Measurements from ENCODE around the gene ASTN2.
A peak's percentile ranks its signal among the peaks of the same experiment; 100 is the strongest.

ASTN2 gene

DNA sequence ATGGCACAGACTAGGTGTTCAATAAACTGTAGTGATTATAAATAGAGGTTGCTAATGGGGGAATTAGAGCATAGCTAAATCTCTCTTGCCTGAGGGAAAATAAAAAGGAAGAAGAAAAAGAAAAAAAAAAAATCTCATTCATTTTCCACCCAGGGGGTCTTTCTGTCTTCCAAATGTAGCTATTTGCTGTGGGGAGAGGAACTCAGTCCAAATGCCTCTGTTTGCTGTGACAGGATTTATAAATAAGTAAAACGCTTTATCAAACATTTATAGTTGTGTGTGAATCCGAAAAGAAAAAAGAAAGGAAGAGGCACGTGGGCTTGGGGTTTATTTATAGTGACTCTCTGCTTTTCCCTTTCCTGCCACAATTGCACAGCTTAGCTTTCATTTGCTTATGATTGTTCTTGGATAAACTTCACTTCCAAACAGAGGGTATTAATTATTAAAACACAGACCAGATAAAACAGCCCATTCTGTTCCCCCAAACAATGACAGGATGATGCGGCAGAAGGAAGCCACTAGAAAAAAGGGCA lies 245.7 kb downstream of the ASTN2 start:
- DNase-seq (ENCODE audit: low read depth, low spot score), result no peak

DNA sequence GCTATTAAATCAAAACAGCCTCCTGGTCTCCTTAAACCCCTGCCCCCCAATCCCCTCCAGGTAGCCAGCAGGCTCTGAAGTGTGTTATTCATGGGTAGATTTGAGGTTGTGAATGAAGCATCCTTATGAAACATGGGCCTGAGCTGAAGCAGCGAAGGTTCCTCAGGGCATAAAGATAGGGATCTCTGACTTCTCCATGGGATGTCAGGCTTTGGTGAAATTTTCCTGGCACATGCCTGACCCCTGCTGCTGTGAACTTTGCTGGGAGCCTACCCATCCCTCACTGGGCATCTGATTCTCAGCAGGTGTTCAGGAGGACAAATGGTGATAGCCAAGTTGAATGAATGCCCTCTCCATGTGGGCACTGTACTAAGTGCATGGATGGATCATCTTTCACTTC lies 250.3 kb downstream of the ASTN2 start:
- DNase-seq (ENCODE audit: low read depth, low spot score), result no peak

DNA sequence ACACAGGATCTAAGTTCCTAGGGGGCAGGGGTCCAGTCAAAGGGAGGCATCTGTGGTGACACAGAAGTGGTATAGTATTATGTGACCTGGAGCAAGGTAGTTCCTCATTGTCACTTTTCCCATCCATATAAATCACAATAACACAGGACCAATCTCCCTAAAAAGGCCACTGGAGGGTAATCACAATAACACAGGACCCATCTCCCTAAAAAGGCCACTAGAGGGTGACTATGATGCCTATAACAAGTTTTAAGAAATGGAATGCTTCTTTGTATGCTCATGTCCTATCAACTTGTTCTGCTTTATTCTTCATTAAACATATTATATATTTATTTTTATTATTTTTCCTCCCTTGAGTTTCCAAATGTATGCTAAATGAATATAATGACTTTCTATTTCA lies 254.6 kb downstream of the ASTN2 start:
- DNase-seq (ENCODE audit: low read depth, low spot score), result peak; percentile 6

DNA sequence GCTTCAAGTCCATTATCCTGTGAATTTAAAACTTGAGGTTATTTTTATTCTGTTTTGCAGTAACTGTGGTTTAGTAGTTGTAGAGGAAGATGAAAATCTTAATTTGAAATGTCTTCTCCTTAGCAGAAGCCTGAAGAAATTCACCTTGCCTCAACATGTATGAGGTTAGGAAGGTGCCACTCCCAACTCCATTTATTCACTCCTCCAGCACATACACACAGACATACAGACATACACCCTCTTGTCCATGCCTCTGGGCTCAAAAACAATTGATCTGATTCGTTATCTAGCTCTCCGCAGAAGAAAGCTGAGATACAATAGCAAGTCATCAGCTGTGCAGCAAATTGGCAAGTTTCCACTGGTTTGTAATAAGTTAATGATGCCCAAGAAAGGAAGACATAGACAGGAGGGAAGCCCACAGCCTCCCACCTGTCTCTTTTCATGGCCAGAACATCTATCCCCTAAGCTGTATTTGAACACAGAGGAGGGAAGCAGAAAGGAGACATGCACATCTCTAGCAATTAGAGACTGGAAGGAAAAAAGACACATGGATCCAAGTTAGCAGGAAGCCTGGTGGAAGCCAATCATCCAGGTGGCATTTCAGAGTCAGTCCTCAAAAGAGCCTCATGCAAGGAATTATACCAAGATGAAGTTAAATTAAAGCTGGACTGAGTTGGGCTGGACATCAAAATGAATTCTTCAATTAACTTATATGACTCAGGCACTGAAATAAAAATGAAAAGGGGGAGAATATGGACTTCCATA lies 257.9 kb downstream of the ASTN2 start:
- no peak for DNase-seq (ENCODE audit: low read depth, low spot score)

DNA sequence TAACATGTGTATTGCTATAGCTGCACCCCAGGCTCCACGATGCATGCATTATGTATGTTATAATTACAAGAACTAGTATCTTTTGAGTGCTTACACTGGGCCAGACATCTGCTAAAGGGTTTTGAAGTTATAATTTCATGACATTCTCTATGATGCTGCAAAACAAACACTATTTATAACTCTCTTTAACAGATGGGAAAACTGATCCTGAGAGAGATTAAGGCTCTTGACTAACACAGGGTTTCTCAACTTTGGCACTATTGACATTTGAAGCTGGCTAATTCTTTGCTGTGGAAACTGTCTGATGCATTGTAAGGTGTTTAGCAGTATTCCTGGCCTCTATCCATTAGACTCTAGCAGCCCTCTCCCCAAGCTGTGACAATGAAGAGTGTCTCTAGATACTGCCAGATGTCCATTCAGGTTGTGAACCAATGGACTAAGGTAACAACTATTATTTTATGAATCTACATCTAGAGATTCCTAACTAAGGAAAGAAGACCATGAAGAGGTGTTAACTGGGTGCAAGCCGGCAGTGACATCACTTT lies 258.6 kb downstream of the ASTN2 start:
- DNase-seq (ENCODE audit: low read depth, low spot score), result no peak

DNA sequence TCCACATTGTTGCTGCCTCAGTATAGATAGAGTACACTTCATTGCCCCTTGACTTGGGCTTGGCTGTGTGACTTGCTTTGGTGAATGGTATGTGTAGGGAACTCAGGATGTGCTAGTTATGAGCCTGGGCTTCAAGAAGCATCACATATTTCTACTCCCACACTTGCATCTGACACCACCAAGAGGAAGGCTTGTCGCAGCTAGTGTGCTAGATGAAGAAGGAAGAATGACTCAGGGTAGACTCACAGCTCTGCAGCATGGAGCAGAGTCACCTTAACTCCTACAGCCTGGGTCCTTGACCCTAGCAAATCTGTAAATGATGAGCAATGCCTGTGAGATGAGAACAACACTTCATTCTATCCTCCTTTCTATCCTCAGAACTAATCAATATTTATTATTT lies 261.8 kb downstream of the ASTN2 start:
- DNase-seq (ENCODE audit: low read depth, low spot score), result no peak

DNA sequence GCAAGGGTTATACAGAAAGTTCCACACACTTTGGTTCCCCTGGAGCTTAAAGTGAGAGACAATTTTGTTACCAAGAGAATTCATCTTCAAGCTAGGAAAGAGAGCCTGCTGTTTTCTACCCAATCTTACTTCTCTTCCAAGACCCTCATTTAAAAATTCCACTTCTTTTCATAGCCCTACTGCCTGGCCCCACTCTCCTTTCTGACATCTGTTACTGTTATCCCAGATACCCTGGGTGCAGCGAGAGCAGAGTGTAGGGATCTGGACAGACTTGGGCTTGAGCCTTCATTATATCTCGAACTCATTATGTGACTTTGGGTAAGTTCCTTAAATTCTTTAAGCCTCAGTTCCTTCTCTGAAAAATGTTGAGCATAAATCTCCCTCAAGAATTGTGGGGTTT lies 263.1 kb downstream of the ASTN2 start:
- no peak for DNase-seq (ENCODE audit: low read depth, low spot score)

DNA sequence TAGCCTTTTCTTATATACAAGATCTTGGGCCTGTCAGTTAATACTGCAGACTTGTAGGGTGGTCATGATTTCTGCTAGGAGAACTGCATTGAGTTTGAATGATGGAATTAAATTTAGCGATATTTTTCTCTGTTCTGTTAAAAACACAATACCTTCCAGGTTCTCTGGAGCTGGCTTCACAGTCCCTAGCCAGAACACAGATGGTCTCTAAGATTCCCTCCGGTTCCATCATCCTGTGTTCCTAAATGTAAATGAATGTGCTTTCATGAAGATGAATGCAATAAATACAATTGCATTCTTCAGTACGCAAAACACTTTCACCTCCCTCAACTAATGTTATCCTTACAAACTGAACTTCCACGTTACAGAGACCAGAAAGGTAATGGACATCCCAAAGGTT lies 264.9 kb downstream of the ASTN2 start:
- no peak for DNase-seq (ENCODE audit: low read depth, low spot score)

DNA sequence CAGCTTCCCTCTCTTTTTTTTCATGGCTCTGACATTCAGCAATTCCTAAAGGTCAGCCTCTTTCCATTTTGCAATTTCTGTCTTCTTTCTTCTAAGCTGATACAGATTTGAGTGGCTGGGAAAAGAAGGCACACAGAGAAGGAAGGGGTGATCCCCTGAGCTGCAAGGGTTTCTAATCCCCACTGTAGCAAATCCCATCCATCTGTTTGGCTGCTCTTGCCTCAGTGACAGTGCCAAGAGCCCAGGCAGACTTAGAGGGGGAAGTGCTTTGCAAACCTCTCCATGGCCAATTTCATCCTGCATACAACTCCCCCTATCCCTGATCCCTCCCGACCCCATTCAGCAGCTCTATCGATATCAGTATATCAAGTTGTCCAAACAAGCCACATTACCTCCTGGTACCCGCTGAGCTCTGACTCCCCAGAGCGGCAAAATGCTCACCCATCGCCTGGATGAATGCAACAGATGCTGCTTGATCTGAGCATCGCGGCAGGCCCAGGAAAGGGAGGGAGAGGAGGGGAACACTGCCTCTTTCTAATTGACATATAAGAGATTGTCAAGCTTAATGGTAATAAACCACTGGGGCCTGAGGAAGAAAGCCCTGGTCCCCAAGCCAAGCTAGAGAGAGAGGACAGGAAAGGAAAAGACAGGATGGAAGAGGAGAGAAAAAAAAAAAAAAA lies 268.9 kb downstream of the ASTN2 start:
- no peak for DNase-seq (ENCODE audit: low read depth, low spot score)

DNA sequence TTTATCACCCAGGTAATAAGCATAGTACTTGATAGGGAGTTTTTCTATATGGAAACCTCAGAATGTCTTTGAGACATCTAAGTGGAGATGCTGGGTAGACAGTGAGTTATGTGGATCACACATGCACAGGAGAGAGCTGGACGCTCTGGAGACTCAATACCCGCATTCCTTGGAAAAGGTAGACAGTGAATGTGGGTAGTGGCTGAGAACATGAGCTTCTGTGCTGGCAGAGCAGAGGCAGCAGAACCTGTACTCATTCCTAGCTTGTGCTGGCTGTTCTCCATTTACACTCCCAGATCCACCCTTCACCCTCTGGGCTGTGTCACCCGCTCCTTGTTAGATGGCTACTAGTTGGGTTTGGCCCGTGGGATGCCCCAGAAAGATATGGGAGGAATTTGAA lies 269.8 kb downstream of the ASTN2 start:
- no peak for DNase-seq (ENCODE audit: low read depth, low spot score)

DNA sequence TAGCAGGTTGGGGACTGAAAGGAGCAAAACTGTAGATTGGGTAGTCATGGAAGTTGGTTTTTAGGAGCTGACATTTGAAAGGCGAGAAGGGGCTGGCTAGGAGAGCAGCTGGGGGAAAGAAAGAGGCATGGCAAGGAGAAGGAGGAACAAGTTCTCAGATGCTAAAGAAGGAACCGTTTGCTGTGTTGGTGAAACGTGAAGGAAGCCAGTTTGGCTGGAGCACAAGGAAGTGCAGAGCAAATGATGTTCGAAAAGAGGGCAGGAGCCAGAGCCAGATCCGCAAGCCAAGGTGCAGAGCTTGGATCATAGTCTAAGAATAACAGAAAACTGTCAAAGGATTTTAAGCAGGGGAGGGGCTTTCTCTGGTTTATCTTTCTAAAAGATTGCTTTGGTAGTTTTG lies 276.6 kb downstream of the ASTN2 start:
- DNase-seq (ENCODE audit: low read depth, low spot score), result no peak

DNA sequence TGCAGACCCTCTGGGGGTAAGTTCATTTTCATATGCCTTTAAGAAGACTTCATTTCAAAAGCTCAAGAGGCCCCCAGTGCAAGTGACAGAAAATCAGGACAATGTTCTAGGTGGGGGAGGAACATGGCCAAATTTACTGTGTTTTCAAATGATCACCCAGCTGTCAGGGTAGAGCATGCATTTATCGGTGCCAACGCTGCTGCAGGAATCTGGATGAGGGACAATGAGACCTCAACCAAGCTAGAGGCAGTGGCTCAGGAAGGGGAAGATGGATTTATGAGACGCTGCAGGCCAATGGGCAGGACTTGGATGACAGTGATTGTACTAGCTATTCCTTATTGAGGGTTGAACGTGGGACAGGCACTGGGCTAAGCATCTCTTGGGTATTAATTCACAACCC lies 278.4 kb downstream of the ASTN2 start:
- no peak for DNase-seq (ENCODE audit: low read depth, low spot score)

DNA sequence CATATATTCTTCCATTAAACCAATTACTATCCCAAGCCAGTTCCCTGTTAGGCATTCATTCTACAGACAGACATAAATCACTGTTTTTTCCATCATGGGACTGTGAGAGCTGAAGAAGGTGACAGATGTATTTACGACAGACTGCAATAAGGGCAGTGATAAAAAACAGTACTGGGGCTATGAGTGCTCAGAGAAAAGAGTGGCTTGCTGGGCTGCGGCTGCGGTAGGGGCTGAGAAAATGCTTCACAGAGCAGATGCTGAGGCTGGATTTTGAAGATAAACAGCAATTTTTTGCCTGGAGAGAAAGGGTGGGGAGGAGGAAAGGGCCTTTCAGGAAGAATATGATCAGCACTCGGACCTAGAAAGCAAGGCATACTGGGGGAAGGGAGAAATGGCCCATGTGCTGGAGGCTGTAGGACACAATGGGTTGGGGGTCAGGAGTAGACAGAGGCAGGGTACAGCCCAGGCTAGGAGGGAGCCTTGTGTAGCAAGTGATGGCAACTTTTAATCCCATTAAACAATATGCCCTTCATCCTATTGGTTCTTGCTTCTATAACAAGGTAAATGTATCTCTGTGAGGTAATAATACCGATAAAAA lies 279.3 kb downstream of the ASTN2 start:
- DNase-seq (ENCODE audit: low read depth, low spot score), result no peak

DNA sequence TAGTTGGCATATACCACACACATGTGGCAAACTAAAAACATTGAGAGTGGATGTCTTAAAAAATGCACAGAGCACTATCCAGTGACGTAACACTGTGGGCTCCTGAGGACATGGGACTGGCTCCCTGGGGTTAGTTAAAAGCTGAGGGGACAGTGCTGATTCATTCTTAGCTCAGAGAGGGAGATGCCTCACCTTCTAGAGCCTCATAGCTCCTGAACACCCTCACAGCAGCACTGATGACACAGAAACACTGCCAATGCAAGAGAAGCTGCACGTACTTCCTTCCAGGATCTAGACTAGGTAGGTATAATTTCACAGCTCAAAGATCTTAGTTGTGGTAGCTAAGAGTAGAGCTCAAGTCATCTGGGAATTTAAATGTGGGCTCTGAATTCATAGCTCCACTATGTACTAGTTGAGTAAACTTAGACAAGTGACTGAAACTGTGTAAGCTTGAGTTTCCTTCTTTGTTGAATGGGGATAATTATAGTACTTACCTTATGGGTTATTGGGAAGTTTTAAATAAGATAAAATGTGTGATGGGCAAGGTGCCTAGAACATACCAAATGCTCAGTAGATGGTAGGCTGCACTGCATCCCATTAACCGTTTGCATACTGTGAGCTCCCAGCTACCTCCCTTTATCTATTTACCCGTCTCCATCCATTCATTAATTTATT lies 279.9 kb downstream of the ASTN2 start:
- no peak for DNase-seq (ENCODE audit: low read depth, low spot score)

DNA sequence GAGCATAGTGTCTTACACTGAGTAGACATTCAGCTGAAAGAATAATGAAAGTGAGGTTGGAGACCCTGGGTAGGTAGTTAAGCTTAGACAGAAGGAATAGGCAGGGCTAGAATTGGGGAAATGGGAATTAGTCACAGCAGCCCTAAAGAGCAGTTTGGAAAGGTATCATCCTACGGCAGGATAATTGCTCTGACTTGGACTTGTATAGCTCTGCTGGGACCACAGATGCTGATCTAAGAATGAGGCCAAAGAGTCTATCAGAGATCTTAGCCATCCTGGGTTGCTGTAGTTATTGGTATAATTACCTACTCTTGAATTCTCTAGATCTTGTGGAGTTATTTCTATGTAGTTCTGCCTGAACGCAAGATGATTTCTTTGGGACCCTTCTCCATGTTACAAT lies 288.0 kb downstream of the ASTN2 start:
- DNase-seq (ENCODE audit: low read depth, low spot score), result no peak

DNA sequence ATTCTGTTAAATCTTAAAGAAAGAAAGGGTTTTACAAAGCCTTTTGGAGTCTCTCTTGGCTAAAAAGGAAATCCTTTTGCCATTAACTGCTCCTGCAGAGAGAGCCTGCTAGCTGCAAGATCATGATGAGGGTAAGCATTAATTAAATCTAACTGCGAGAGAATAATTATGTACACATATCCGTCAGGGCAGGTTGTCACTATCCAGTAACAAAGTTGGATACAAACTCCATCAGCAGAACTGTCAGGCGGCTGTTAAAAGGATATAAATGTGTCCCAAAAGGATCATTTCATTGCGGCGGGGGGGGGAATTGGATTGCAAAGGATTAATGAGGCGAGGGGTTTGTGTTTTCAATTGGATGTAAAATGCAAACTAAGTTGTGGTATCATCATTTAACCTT lies 289.3 kb downstream of the ASTN2 start:
- DNase-seq (ENCODE audit: low read depth, low spot score), result no peak

DNA sequence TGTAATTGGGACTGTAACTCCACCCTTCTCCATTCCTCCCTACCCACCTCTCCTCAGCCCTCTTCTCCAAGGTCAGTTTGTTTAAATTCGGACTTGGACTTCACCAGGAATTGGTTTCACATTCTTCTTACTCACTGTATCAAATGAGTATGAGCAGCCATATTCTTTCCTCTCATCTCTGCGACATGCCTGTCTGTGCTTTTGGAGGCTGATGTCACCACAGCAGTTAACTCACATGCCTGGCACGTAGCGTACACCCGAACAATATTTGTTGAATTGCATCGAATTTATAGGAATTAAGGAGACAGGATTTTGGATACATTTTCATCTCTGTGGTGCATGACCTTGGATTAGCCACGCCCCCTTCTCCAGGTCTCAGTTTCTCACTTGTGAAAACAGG lies 291.1 kb downstream of the ASTN2 start:
- no peak for DNase-seq (ENCODE audit: low read depth, low spot score)

DNA sequence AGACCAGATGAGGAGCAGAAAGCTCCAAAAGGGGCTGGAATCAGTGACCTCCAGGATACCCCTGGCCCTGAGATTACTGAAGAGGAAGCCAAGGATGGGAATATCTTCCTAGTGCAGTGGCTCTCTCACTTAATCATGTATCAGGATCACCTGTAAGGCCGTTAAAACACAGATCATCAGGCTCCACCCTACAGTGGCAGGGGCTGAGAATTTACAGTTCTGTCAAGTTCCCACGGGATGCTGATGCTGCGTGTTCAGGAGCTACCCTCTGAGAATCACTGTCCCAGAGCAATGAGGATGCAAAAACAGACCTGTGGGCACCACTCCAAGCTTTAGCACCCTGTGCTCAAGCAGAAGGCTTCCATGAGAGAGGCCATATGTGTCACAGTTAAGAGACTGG lies 291.9 kb downstream of the ASTN2 start:
- no peak for DNase-seq (ENCODE audit: low read depth, low spot score)

DNA sequence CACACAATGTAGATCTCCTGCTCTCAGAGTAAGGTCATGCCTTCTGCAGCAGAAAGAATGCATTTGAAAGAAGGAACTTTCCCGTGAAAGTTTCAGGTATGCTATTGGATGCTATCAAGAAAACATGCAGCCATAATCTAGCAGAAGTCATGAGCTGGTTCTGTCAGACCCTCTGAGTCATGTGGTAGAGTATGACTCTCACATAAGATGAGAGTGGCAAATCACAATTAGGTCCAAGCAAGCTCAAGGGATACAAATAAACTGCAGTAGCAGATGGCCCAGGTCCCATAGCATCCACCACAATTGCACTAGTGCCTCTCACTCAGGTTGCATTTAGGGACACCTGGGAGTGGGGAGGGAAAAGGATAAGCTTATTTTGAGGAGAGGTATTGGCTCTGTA lies 292.8 kb downstream of the ASTN2 start:
- no peak for DNase-seq (ENCODE audit: low read depth, low spot score)

DNA sequence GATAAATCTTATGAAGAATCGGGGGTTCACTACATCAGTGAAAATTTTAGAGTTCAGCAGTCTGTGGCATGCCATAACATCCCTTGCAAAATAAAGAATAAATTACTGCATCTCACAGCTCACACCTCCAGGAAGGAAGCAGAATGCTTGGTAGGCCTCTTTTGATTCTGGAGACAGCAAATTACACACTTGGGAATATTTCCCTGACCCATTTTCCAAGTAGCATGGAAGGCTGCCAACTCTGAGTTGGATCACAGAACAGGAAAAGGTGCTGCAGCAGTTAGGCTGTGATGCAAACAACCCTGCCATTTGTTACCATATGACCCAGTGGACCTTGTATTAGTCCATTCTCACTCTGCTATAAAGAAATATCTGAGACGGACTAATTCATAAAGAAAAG lies 293.5 kb downstream of the ASTN2 start:
- no peak for DNase-seq (ENCODE audit: low read depth, low spot score)

DNA sequence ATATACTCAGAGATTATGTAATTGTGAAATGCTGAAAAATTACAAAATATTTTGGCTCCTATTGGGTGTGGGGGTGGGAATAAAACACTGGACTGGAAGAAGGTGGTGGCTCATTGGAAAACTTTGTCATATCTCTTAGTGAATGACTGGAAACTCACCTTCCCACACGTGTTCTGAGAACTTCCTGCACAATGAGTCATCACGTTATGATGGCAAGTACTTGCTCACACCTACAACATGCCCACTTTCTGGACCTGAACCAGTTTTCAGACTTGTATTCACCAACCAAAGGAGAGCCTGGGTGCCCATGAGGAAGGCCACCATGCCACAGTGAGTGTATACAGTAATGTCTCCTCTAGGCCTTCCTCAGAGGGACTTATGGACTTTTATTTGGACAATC lies 294.8 kb downstream of the ASTN2 start:
- DNase-seq (ENCODE audit: low read depth, low spot score), result no peak

DNA sequence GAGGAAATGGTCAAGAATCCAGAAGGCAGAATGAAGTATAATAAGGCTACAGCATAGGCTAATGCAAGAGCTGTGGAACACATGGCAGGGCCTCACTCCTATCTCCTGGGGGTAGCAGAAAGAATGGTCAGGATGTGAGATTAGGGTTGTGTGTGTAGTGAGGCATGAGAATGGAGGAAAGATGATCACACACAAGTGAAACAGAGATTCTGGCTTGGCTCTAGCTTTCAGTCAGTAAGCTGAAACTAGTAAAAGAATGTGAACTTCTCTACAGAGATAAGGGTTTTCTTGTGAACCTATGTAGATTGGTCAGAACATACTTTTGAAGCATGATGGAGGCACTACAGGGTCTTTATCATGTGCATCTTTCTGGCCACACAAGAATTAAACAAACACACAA lies 298.8 kb downstream of the ASTN2 start:
- DNase-seq (ENCODE audit: low read depth, low spot score), result no peak

Measured in astrocyte of the hippocampus (primary cell).